Renal cortex interstitium (tissue), 11 donors: Measurements from ENCODE around the gene TMEM184A. TPM values are rescaled to one million over a fixed set of nuclear protein-coding genes. Genes with fewer than 3 reads are reported as not detected.

Source experiments
- DNase-seq, 11 donors: peaks; one replicate each; pipeline ENCODE4 v3.0.0-alpha.2; 2013; ENCODE audit warnings: low read depth in 9 of 11, low spot score in 4 of 11; ENCODE audit errors: extremely low read depth in 1 of 11
- polyA plus RNA-seq, 3 donors: library from polyadenylated mRNA; unstranded; fragments of 120-200 nt; gene quantifications; one replicate each; pipeline ENCODE4 v1.2.1, GENCODE V29; 2013; ENCODE audit not compliant: insufficient read length in 3 of 3

Gene TMEM184A
- polyA plus RNA-seq, 3 donors: 4.6 to 11.1 (median 6.0) TPM

- no peak for DNase-seq
These were observed 16.3 kb upstream of the TMEM184A start for GRCh38 chr7:1572111-1572822.

- DNase-seq: peak in 9 of 11 donors; percentile 64 to 88 (median 81)
These were observed 14.0 kb upstream of the TMEM184A start, which contains the start of gene PSMG3 for GRCh38 chr7:1569833-1570632. TSS of gene PSMG3 (minus strand) at chr7:1570032. CDS start at chr7:1569339, 693 bp downstream.

DNA sequence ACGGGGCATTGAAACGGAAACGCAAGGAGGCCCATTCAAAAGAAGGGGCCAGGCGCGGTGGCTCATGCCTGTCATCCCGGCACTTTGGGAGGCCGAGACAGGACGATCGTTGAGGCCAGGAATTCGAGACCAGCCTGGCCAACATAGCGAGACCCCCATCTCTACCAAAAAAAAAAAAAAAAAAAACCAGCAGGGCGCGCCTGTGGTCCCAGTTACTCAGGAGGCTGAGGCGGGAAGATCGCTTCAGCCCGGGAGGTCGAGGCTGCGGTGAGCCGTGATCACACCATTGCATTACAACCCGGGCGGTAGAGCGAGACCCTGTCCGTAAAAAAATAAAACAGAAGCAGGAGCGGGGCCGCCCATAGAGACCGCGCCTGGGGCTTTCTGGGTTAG is 13.4 kb upstream of the TMEM184A start:
- no peak for DNase-seq

DNA sequence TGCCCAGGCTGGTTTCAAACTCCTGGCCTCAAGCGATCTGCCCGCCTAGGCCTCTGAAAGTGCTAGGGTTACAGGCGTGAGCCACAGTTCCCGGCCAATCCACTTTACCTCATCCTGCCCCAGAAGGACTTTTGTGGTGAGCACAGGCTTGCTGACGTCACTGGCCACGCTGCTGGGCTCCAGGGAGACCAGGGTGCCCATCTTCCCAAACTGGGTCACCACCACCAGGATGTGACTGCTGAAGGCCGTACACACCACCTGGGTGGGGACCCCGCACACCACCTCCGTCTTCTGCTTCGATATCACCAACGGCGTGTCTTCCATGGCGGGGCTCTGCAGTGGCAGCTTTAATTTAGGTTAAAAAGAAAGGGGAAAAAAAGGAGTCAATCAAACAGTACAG is 13.0 kb upstream of the TMEM184A start:
- no peak for DNase-seq

DNA sequence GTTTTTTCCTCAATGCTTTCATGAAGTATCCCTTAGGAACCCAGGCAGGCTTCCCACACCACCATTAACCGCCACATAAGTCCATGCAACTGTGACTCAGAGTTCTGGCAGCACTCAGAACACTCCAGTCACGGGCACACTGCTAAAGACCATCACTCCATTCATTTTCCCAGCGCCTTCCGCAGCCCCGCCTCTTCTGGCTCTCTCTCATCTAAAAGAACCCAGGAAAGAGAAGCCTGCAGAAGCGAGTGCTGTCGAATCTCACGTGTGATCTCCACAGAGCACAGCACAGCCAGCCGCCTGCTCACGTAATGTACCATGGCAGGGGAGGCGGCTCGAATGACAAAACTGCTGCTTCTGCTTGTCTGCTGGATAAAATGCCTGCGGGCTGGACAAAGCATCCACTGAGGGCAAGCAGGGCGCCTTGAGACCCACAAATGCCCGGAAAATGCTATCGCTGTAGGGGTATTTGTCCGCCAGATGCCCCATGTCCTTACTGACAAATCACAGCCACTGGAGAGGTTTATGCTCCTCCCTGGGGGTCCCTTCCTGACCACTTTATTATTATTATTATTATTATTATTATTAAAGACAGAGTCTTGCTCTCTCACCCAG is 12.0 kb upstream of the TMEM184A start:
- DNase-seq: no peak

GRCh38 chr7:1567049-1567771 is 11.2 kb upstream of the TMEM184A start:
- DNase-seq: peak in 2 of 11 donors; percentile 33 to 54

GRCh38 chr7:1566687-1567048 is 10.7 kb upstream of the TMEM184A start:
- DNase-seq: no peak

GRCh38 chr7:1564603-1565022 is 8.6 kb upstream of the TMEM184A start:
- DNase-seq: no peak

- no peak for DNase-seq
These were observed 8.1 kb upstream of the TMEM184A start for GRCh38 chr7:1563981-1564602.

- DNase-seq: no peak
These were observed 6.6 kb upstream of the TMEM184A start for GRCh38 chr7:1562597-1563051.

GRCh38 chr7:1562116-1562515 is 6.1 kb upstream of the TMEM184A start:
- DNase-seq: no peak

GRCh38 chr7:1561036-1561940 is 5.3 kb upstream of the TMEM184A start:
- DNase-seq: no peak

GRCh38 chr7:1560620-1561031 is 4.6 kb upstream of the TMEM184A start:
- no peak for DNase-seq

DNA sequence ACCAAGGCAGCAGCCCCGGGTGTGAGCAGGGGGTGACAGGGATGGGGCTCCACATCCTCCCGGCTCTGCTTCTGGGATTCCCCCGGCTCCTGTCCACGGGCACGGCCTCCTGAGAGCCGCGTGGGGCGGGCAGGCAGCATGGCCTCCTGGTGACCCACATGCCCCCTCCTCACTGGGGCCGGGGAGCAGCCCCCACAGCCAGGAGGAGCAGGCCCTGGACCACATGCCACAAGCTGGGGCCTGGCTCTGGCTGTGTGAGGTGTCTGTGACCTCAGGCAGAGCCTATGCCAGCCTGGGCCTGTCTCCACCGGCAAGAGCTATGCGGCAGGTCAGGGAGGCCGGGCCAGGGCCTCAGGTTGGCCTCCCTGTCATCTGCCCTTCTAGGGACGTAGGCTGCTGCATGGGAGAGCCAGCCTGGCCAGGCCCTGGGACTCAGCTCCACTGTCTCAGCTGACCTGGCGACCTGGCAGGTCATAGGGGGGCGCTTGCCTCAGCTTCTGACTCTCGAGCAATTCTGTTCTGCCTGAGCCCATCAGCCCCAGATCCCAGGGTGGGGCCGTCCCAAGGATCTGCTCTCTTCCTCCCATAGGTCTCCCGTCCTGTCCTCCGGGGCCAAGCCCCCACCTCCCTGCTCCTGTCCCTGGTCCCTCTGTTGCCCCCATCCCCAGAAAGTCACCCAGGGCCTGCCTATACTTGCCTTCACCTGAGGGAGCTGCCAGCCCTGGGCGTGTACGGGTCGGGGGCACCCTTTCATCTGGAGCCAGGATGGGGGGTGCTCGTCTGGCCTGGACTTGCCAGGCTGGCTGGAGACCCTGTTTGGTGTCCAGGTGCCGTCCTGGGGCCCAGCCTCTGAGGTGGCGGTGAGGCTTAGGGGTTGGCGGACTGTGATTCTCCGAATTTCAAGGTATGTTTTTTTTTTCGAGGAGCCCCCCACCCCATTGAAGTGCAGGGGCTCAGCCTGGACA is 3.9 kb upstream of the TMEM184A start:
- DNase-seq: no peak

- DNase-seq: no peak
These were observed 3.0 kb upstream of the TMEM184A start for GRCh38 chr7:1558841-1559625.

- DNase-seq: no peak
These were observed 2.3 kb upstream of the TMEM184A start for GRCh38 chr7:1558181-1558811.
